Progenitor cell of endocrine pancreas (in vitro differentiated cells): ENCODE results near the gene SSC4D. TPM values are rescaled to one million over a fixed set of nuclear protein-coding genes. Genes with fewer than 3 reads are reported as not detected.

Experiments
- DNase-seq: peaks from one replicate; pipeline ENCODE4 v3.0.0; 2021; ENCODE audit warnings: low spot score; ENCODE audit not compliant: unreplicated experiment
- H3K27ac Mint-ChIP-seq: 2 replicates; pipeline ENCODE4 v1.8.0; 2021; ENCODE audit warnings: mild to moderate bottlenecking, moderate library complexity, mixed read lengths
- H3K27me3 Mint-ChIP-seq: 2 replicates; pipeline ENCODE4 v1.8.0; 2021; ENCODE audit warnings: mixed read lengths
- H3K36me3 Mint-ChIP-seq: 2 replicates; pipeline ENCODE4 v1.8.0; 2022; ENCODE audit warnings: mixed read lengths; ENCODE audit not compliant: insufficient read depth
- H3K4me1 Mint-ChIP-seq: 2 replicates; pipeline ENCODE4 v1.8.0; 2021; ENCODE audit warnings: low read depth, mixed read lengths
- H3K4me3 Mint-ChIP-seq: 2 replicates; pipeline ENCODE4 v1.8.0; 2021; ENCODE audit warnings: low read depth, mild to moderate bottlenecking, moderate library complexity, mixed read lengths
- H3K9me3 Mint-ChIP-seq: 2 replicates; pipeline ENCODE4 v1.8.0; 2021; ENCODE audit warnings: low read depth, mixed read lengths
- CTCF ChIP-seq: fragments of 200-600 bp; sonication (generic); IDR thresholded peaks from one replicate; pipeline ENCODE4 v1.5.0; 2021; ENCODE audit warnings: antibody characterized with exemption, mild to moderate bottlenecking; ENCODE audit not compliant: unreplicated experiment
- total RNA-seq: library from RNA; stranded (reverse); gene quantifications from 2 replicates; pipeline ENCODE4 v1.2.1, GENCODE V29; 2021

Gene SSC4D
- total RNA-seq, 1 donor from 2014 or later: 7.4 TPM

- no peak for DNase-seq
Observed at GRCh38 chr7:76412249-76412648, 2.8 kb upstream of the SSC4D start.

DNA sequence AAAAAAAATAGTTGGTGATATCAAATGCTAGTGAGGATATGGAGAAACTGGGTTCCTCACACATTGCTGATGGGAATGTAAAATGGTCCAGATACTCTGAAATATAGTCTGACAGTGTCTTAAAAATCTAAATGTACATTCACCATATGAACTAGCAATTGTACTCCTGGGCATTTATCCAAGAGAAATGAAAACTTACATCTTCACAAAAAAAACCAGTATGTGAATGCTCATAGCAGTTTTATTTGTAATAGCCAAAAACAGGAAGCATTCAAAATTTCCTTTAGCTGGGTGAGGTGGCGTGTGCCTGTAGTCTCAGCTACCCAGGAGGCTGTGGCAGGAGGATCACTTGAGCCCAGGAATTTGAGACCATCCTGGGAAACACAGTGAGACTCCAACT lies 2.1 kb upstream of the SSC4D start:
- peaks cover 10% of the 10 kb centered on the region for H3K4me1 Mint-ChIP-seq
- H3K4me3 Mint-ChIP-seq: no peak overlapping the region
- H3K27me3 Mint-ChIP-seq: peaks cover 5% of the 10 kb centered on the region
- H3K27ac Mint-ChIP-seq: no peak overlapping the region
- DNase-seq: no peak
- TF ChIP-seq CTCF: no peak
- no peaks in the 10 kb centered on the region for H3K9me3 Mint-ChIP-seq
- H3K36me3 Mint-ChIP-seq: no peaks in the 10 kb centered on the region

More at GRCh38 chr7:76412249-76412648, 2.8 kb upstream of the SSC4D start:
- no peak overlapping the region for H3K4me3 Mint-ChIP-seq
- H3K9me3 Mint-ChIP-seq: no peaks in the 10 kb centered on the region
- H3K36me3 Mint-ChIP-seq: no peaks in the 10 kb centered on the region
- H3K27ac Mint-ChIP-seq: no peak overlapping the region
- TF ChIP-seq CTCF: no peak
- peaks cover 5% of the 10 kb centered on the region for H3K27me3 Mint-ChIP-seq
- H3K4me1 Mint-ChIP-seq: peaks cover 10% of the 10 kb centered on the region

DNA sequence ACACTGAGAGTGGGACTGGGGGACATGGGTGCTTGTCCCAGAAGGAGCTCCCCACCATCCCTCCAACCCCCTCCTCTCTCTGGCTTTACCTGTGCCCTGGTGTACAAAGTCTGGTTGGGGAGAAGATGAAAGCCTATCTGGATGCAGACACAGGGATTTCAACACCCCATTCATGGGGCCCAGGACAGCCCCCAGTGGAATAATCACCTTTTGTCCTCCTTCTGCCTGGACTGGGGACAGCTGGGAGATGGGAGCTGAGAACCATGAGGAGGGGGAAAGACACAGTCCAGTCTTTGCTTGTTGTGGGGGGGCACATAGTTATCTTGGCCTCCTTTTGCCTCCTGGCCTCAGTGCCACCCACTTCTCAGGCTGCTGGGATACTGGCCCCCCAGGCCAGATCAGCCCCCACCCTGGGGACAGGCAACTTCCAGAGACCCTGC lies 1.4 kb downstream of the SSC4D start:
- DNase-seq: no peak
- Mint-ChIP-seq H3K36me3 (no peaks in the 10 kb centered on the region), H3K27me3 (peaks cover 5% of the 10 kb centered on the region), H3K4me3 (no peak overlapping the region), H3K27ac (no peak overlapping the region), H3K4me1 (peaks cover 14% of the 10 kb centered on the region), H3K9me3 (no peaks in the 10 kb centered on the region)
- no peak for TF ChIP-seq CTCF

DNA sequence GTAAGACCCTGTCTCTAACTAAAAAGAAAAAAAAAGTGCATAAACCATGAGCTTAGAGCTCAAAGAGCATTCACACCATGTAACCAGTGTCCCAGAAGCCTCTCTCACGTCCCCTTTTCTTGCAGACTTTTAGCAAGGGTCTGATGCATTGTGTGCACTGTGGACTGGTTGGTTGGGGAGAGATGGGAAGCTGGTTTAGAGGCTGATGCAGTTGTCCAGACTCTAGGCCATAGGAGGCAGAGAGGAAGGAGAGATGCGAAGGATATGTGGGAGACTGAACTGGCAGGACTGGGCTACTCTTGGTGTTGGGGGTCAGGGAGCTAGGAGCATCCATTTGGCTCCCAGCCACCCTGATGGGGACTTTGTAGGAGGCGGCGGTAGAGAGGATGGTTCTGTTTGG lies 1.8 kb downstream of the SSC4D start:
- peaks cover 14% of the 10 kb centered on the region for H3K4me1 Mint-ChIP-seq
- no peaks in the 10 kb centered on the region for H3K9me3 Mint-ChIP-seq
- DNase-seq: no peak
- peaks cover 5% of the 10 kb centered on the region for H3K27me3 Mint-ChIP-seq
- no peak overlapping the region for H3K27ac Mint-ChIP-seq
- no peak overlapping the region for H3K4me3 Mint-ChIP-seq
- H3K36me3 Mint-ChIP-seq: no peaks in the 10 kb centered on the region
- no peak for TF ChIP-seq CTCF

DNA sequence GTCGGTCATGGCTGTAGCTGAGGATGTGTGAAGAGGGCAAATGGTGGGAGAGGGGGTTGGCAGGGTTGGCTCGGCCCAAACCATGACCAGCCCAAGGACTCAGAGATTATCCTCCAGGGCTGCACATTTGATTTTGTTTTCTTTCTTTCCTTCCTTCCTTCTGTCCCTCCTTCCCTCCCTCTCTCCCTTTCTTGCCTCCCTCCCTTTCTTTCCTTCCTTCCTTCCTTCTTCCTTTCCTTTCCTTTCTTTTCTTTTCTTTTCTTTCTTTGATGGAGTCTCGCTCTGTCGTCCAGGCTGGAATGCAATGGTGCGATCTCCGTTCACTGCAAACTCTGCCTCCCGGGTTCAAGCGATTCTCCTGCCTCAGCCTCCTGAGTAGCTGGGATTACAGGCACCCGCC lies 3.8 kb downstream of the SSC4D start:
- H3K4me1 Mint-ChIP-seq: peaks cover 14% of the 10 kb centered on the region
- H3K4me3 Mint-ChIP-seq: no peak overlapping the region
- peaks cover 5% of the 10 kb centered on the region for H3K27me3 Mint-ChIP-seq
- no peak for TF ChIP-seq CTCF
- H3K9me3 Mint-ChIP-seq: no peaks in the 10 kb centered on the region
- no peaks in the 10 kb centered on the region for H3K36me3 Mint-ChIP-seq
- no peak overlapping the region for H3K27ac Mint-ChIP-seq
- DNase-seq: no peak
